ENCODE measurements around the gene TNFAIP8.

TNFAIP8 gene

GRCh38 chr5:119370486-119370885 lies 14.7 kb downstream of the TNFAIP8 start:
- DNase-seq (ENCODE audit: low read depth), result no peak

- DNase-seq (ENCODE audit: low read depth), result no peak
Observed at GRCh38 chr5:119371146-119371545, 15.3 kb downstream of the TNFAIP8 start.

DNA sequence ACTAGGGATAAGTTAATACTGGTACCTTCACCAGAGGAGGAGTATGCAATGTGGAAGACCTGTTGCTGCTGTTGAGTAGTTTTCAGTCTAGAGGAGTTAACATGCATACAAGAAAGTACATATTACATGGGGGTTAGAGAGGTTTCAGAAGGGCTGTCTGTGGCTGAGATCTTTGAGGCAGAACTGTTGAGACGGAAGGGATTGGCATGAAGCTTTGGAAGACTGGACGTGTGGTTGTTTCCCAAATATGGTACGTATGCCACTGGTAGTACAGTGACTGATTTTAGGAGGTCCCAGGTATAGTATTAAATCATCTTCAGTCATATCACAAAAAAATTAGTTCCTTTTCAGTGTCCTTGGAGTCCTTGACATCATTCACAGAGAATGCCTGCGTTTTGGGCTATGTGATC lies 17.6 kb downstream of the TNFAIP8 start:
- no peak for DNase-seq (ENCODE audit: low read depth)

- DNase-seq (ENCODE audit: low read depth), result no peak
Observed at GRCh38 chr5:119374901-119375300, 19.1 kb downstream of the TNFAIP8 start.

GRCh38 chr5:119377066-119377465 lies 21.2 kb downstream of the TNFAIP8 start:
- no peak for DNase-seq (ENCODE audit: low read depth)

DNA sequence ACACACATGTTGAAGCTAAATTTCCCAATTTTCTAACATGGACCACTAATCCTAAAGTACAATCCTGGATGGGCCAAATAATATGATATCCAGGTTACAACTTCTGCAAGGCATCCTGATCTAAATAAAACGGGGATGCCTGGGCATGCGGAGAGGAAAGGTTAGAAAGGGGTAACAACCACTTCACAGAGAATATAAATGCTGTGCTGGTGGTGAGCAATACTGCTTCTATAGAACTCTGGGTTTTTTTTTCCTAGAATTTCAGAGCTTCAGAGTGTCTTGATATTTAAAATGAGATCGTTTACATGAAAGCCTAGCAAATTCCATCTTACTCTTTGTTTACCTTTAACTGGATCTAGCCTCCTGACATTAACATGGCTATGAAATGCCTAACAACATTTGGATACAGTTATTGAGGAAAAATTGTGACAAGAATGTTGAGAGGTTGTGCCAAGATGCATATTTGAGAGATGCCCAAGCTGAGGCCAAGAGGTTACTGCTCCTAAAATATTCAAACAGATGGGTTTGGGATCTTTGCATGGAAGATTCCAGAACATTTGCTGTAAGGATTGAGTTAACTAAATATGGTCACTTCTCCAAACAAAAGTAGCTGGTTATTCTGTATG lies 22.4 kb downstream of the TNFAIP8 start:
- no peak for DNase-seq (ENCODE audit: low read depth)

GRCh38 chr5:119379096-119379495 lies 23.3 kb downstream of the TNFAIP8 start:
- no peak for DNase-seq (ENCODE audit: low read depth)

DNA sequence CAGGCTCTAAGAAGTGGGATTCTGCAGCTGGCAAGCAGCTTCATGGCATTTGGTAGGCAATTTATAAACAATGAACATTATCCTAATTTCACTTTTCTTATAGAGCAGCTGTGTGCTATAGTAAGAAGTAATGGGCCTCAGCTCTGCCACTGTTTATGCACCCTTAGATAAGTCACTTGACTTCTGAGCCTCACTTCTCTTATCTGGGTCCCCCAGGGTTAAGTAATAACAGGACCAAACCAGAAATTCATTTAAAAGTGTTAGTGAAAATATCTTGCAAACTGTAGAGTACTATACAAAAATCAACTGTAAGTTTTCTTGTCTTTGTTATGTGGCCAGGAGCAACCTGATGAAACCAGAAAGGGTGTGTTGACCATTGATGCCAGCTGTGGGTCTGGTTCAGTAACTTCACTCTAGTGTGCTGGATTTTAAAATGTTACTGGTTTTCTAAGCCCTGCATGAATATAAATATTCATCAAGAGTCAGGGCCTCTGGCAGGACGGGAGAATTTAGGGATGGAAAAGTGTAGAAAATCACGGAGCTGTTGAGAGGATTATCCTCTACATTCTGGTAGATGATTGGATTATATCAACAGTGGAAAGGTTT lies 24.2 kb downstream of the TNFAIP8 start:
- DNase-seq (ENCODE audit: low read depth), result no peak

- DNase-seq (ENCODE audit: low read depth), result no peak
Observed at GRCh38 chr5:119382169-119382568, 26.4 kb downstream of the TNFAIP8 start.

DNA sequence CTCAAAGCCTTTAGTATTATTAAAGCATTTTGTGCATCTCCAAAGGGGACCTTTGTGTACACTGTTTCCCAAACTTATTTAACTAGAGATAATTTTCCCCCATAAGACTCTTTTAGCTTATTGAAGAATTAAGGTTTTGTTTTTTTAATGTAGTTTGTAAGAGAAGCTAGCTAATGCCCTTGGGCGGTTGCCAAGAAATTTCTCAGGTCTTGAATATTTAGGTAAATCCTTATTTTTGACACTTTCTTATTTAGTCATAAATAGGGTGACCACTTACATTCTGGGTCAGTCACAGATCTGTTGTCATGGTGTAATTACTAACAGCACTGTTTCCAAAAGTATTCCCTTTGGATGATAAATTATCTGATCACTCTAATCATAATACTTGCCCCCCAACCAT lies 27.2 kb downstream of the TNFAIP8 start:
- no peak for DNase-seq (ENCODE audit: low read depth)

GRCh38 chr5:119385136-119385535 lies 29.3 kb downstream of the TNFAIP8 start:
- DNase-seq (ENCODE audit: low read depth), result no peak

GRCh38 chr5:119385536-119386128 lies 29.8 kb downstream of the TNFAIP8 start:
- no peak for DNase-seq (ENCODE audit: low read depth)

DNA sequence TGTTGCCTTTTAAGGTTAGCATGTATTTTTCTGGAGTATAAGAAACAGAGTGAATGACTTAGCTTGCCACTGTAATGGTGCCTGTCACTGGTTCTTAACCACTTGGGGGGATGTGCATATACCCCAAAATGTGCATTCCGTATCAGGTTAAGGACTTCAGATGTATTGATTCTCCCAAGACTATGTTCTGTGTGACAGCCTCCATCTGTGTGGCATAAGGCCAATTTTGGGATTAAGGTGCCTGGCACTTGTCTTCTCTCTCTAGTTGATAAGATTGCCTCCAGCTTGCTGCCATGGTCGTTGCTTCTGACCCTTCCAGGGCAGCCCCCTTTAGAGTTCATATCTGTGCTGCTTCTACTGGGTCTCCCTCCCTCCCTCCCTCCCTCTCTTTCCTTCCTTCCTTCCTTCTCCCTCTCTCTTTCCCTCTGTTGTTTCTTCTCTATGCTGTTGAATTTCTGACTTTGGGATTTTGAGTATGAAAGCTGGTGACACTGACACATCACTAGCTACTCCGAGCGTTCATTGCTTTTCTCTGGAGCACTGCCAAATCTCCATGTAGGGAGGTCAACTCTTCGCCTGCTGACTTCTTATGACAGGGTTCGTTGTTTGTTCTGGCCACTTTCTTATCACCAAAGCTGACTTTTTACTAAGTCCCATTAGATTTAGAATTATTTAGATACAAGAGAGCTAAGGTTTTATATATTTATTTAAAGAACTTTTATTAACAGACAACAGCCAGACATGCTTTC lies 31.0 kb downstream of the TNFAIP8 start:
- DNase-seq (ENCODE audit: low read depth), result no peak

DNA sequence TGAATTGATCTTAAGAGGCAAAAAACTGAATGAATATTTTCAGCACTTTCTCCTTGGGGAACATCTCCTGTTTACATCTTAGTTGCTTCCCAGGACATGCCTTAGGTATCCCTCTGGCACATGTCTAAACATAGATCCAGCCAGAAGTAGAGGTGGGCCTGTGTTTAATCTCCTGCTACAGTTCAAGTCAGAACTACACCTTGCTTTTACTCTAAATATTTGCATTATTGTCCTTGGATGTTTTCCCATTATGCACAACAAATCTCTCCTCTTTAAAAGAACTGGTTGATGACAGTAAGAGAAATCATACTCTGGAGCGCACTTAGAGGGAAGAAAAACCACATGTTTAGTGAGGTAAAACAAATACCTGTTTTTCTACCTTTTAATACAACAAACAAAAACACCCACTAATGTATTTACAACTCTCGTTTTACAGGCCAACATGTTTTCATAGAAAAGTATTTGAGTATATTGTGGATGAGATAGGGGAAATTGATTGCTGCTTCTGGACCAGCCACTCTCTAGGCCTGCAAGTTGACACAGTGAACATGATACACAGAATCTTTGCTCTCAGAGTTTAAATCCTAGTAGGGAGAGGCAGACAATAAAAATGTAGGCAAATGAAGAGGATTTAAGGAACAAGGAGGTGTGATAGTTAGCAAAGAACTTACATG lies 32.3 kb downstream of the TNFAIP8 start:
- no peak for DNase-seq (ENCODE audit: low read depth)

DNA sequence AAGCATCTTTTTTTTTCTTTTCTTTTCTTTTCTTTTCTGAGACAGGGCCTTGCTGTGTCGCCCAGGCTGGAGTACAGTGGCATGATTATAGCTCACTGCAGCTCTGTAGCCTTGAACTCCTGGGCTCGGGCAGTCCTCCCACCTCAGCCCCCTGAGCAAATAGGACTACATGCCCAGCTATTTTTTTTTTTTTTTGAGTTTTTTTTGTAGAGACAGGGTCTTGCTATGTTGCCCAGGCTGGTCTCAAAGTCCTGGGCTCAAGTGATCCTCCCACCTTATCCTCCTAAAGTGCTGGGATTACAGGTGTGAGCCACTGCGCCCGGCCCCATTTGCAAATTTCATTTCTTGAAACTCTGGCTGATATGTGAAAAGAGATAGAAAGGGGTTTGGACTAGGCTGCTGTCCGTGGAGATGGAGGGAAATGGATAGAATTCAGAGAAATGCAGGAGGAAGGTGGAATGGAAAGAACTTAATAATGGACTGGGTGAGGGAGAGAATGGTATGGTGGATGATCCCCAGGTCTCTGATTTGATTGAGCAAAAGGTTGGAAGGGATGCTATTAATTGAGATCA lies 32.9 kb downstream of the TNFAIP8 start:
- no peak for DNase-seq (ENCODE audit: low read depth)

GRCh38 chr5:119389288-119390030 lies 33.6 kb downstream of the TNFAIP8 start:
- no peak for DNase-seq (ENCODE audit: low read depth)

GRCh38 chr5:119390404-119390803 lies 34.6 kb downstream of the TNFAIP8 start:
- no peak for DNase-seq (ENCODE audit: low read depth)

DNA sequence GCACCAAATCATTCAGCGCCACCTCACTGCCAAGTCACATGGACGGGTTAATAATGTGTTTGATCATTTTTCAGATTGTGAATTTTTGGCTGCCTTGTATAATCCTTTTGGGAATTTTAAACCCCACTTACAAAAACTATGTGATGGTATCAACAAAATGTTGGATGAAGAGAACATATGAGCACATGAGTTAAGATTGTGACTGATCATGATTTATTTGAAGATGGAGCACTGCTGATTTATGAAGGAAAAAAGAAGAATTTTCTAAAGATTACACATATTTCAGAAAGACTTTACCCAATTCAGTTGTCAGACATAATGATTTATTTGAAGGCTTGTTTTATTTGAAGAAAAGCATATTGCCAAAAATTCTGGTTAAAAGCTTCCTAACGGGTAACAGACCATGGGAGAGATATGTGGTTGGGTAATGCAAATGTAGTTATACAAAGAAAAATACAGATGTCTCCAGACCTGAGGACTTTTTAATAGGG lies 37.4 kb downstream of the TNFAIP8 start:
- DNase-seq (ENCODE audit: low read depth), result no peak

DNA sequence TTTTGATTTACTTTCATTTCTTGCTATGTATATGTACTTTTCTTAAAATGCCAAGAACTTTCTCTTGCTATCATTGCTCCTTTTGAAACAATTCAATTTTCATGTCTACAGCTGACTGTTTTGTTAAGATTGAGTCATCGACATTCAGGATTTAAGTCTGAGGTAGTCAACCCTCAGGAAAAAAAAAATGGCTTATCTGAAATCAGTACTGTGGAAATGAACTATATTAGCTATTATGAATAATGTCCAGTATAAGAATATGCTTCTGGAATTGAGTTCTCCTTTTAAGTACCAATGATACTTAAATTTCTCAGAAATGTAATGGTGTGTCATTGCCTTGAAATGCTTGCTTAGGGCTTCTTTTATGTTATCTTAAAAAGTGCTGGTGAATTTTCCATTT lies 37.9 kb downstream of the TNFAIP8 start:
- no peak for DNase-seq (ENCODE audit: low read depth)

GRCh38 chr5:119395080-119395836 lies 39.4 kb downstream of the TNFAIP8 start:
- no peak for DNase-seq (ENCODE audit: low read depth)

Data from activated T-cell treated with anti-CD3 and anti-CD28 coated beads for 24 hours (primary cell).